Naive B cell (primary cell): ENCODE measurements around the gene ENTHD1. TPM values are rescaled to one million over a fixed set of nuclear protein-coding genes. Genes with fewer than 3 reads are reported as not detected.

Source experiments
- ATAC-seq, 2 donors: fragments of 150-1000 bp; cut with Tn5 transposase; 2 replicates each; pipeline ENCODE4 v1.10.0; 2021; ENCODE audit warnings: low read depth in 2 of 2, mild to moderate bottlenecking in 2 of 2, moderate library complexity in 2 of 2
- DNase-seq: peaks from one replicate; pipeline ENCODE4 v3.0.0; 2022
- H3K27ac Mint-ChIP-seq, 6 donors: one replicate each; pipeline ENCODE4 v1.8.0; 2020 to 2022; ENCODE audit warnings: mild to moderate bottlenecking in 6 of 6, mixed read lengths in 6 of 6, moderate library complexity in 5 of 6, inconsistent platforms in 2 of 6
- H3K27me3 Mint-ChIP-seq, 3 donors: one replicate each; pipeline ENCODE4 v1.8.0; 2021 to 2022; ENCODE audit warnings: mixed read lengths in 3 of 3, mild to moderate bottlenecking in 1 of 3
- H3K36me3 Mint-ChIP-seq, 2 donors: one replicate each; pipeline ENCODE4 v1.8.0; 2020 to 2022; ENCODE audit warnings: mixed read lengths in 2 of 2, inconsistent platforms in 1 of 2, mild to moderate bottlenecking in 1 of 2
- H3K4me1 Mint-ChIP-seq, 3 donors: one replicate each; pipeline ENCODE4 v1.8.0; 2020 to 2022; ENCODE audit warnings: mixed read lengths in 3 of 3, inconsistent platforms in 1 of 3, mild to moderate bottlenecking in 1 of 3, moderate library complexity in 1 of 3
- H3K4me3 Mint-ChIP-seq, 8 donors: one replicate each; pipeline ENCODE4 v1.8.0; 2020 to 2022; ENCODE audit warnings: mild to moderate bottlenecking in 8 of 8, mixed read lengths in 8 of 8, moderate library complexity in 8 of 8, inconsistent platforms in 2 of 8
- H3K9me3 Mint-ChIP-seq, 7 donors: one replicate each; pipeline ENCODE4 v1.8.0; 2020 to 2022; ENCODE audit warnings: mixed read lengths in 7 of 7, mild to moderate bottlenecking in 5 of 7, inconsistent platforms in 2 of 7, moderate library complexity in 1 of 7
- polyA plus RNA-seq, 6 donors: library from polyadenylated mRNA; unstranded; fragments of 300-500 nt; fragmentation: Illumina TruSeq; gene quantifications; one replicate each; pipeline ENCODE4 v1.2.3, GENCODE V29; 2021; ENCODE audit warnings: low read depth in 6 of 6

The ENTHD1 gene
- polyA plus RNA-seq, 6 donors from 2014 or later, result not detected

DNA sequence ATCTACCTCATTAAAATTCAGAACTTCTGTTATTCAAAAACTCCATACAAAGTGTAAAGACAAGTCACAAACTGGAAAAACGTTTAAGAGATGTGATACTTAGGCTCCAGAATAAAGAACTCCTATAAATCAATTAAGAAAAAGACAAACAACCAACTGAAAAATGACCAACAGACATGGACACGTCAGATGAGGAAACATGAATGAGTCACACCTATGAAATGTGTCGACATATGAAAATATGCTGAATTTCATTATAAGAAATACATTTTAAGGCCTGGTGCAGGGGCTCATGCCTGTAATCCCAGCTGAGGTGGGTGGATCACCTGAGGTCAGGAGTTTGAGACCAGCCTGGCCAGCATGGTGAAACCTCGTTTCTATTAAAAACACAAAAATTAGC lies 78.7 kb downstream of the ENTHD1 start:
- no peak for DNase-seq
- Mint-ChIP-seq H3K4me3 (no peak overlapping the region), H3K9me3 (peaks cover 0 to 4% (median 0%) of the 10 kb centered on the region in 7 donors), H3K27ac (no peak overlapping the region), H3K36me3 (no peaks in the 10 kb centered on the region), H3K27me3 (peaks cover 3 to 11% (median 7%) of the 10 kb centered on the region in 3 donors), H3K4me1 (peaks cover 12 to 21% (median 16%) of the 10 kb centered on the region in 3 donors)
- no peak for ATAC-seq

DNA sequence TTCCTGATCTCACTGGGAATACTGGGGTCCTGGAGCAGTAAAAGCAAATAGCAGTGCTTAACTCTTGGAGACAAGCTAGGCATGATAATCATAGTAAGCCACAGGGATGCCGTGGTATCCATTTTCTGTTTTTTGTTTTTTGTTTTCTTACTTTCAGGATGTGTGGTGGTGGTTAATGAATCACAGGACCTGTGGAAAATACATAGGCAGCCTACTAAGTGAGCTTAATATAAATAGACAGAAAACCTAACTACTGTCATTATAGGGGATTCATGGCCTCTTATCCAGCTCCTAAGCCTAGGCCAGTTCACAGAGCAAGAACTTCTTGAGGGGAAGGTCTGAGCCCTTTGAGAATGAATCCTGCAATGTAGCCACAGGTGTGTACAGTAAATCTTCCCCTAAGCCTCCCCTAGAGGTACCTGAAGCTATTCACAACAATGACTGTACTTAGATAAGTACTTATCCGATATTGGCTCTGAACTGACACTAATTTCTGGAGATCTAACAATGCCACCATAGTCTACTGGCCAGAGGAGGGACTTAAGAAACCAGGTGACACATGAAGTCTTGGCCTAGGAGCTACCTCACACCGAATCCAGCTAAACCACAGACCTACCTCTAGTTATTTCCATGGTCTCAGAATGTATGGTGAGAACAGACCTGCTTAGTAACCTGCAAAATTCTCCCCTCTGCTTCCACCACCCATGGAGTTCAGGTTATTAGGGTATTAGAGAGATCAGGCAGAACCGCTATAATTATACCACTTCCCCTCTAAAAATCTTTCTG lies 83.6 kb downstream of the ENTHD1 start:
- H3K27me3 Mint-ChIP-seq, result peaks cover 11 to 30% (median 23%) of the 10 kb centered on the region in 3 donors
- DNase-seq (no peak), ATAC-seq (no peak)
- peaks cover 0 to 15% of the 10 kb centered on the region in 2 donors for H3K36me3 Mint-ChIP-seq
- H3K4me1 Mint-ChIP-seq, result peaks cover 17 to 30% (median 24%) of the 10 kb centered on the region in 3 donors
- H3K27ac Mint-ChIP-seq, result peak overlapping the region in 1 of 6 donors; percentile 40
- H3K9me3 Mint-ChIP-seq, result peaks cover 0 to 8% (median 0%) of the 10 kb centered on the region in 7 donors
- H3K4me3 Mint-ChIP-seq, result no peak overlapping the region

DNA sequence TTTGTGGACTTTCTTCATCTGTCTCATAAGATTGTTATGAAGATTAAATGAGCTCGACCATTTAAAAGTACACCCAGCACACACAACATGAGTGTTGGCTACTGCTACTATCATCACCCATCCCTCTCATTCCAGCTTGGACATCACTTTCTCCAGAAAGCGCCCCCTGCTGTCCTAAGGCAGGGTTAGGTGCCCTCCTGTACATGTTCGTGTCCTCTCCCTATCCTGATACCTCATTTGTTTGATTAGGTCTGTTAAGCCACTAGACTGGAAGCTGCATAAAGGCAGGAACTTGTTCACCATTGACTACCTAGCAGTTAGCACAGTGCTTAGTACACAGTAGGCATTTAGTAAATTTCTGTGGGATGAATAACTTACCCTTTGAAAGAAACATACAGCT lies 85.5 kb downstream of the ENTHD1 start:
- peaks cover 0 to 10% (median 0%) of the 10 kb centered on the region in 7 donors for H3K9me3 Mint-ChIP-seq
- peaks cover 17 to 31% (median 25%) of the 10 kb centered on the region in 3 donors for H3K4me1 Mint-ChIP-seq
- ATAC-seq (no peak), DNase-seq (no peak)
- H3K27ac Mint-ChIP-seq, result no peak overlapping the region
- peaks cover 13 to 46% (median 25%) of the 10 kb centered on the region in 3 donors for H3K27me3 Mint-ChIP-seq
- peaks cover 0 to 31% of the 10 kb centered on the region in 2 donors for H3K36me3 Mint-ChIP-seq
- H3K4me3 Mint-ChIP-seq, result no peak overlapping the region

DNA sequence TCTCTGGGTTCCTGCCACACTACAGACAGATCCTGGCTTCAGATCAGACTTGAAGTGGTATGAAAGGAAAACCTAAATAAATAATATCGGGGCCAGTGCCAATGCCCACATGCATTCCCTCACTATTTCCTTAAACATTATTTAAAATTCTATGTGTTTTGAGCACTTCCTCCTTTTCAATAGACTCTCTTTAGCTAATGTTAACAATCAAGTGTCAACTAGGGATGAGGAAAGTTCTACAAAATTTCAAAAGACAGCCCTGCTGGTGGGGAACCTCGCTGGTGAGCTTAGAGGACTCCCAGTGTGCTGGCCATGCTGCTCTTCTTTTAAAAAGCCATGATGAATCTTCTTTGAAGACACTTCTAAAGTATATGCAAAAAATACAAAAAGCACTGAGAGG lies 87.5 kb downstream of the ENTHD1 start:
- H3K4me1 Mint-ChIP-seq, result peaks cover 18 to 27% (median 25%) of the 10 kb centered on the region in 3 donors

DNA sequence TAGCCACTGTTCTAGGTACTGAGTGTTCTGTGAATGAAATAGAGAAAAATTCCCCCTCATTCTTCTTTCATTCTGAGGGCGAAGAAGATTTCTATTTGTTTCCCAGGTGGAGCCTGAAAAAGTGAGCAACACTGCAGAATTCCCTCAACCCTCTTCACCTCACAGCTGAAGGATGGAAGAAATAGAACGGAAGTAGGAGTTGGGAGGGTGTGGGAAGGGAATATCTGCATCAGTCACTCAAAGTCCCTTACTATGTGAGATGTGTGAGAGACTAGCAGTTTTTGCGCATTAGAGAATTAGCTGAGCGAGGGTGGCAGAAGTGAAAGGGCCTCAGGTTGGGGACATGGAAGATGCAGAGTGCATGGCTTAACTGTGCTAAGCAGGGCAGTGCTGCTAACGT lies 88.4 kb downstream of the ENTHD1 start:
- Mint-ChIP-seq H3K4me3 (peak overlapping the region in 1 of 8 donors; percentile 26), H3K36me3 (peaks cover 0 to 37% of the 10 kb centered on the region in 2 donors), H3K27ac (no peak overlapping the region), H3K4me1 (peaks cover 18 to 27% (median 25%) of the 10 kb centered on the region in 3 donors), H3K27me3 (peaks cover 18 to 52% (median 22%) of the 10 kb centered on the region in 3 donors), H3K9me3 (peaks cover 0 to 10% (median 5%) of the 10 kb centered on the region in 7 donors)
- ATAC-seq (no peak), DNase-seq (no peak)

More for the DNA sequence above, 87.5 kb downstream of the ENTHD1 start:
- DNase-seq (no peak), ATAC-seq (no peak)
- peaks cover 0 to 9% (median 2%) of the 10 kb centered on the region in 7 donors for H3K9me3 Mint-ChIP-seq
- peak overlapping the region in 1 of 6 donors; percentile 61 for H3K27ac Mint-ChIP-seq
- no peak overlapping the region for H3K4me3 Mint-ChIP-seq
- peaks cover 9 to 44% (median 25%) of the 10 kb centered on the region in 3 donors for H3K27me3 Mint-ChIP-seq
- peaks cover 0 to 37% of the 10 kb centered on the region in 2 donors for H3K36me3 Mint-ChIP-seq

DNA sequence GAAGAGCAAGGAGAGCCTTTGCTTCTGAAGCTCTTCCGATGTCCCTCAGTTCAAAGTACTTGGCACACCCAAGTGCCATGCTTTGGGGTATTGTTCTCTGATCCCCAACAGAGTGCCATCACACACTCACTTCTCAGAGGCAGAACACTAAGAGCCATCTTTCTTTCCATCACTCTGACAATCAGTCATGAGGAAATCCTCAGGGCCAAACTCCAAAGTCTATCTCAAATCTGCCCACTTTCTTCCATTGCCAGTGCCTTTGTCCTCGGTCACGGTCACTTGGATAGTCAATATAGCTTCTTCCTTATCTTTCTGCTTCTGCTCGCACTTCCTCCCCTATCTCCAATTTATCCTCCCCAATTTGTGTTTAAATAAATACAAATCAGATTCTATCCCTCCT lies 90.9 kb downstream of the ENTHD1 start:
- Mint-ChIP-seq H3K9me3 (peaks cover 8 to 30% (median 20%) of the 10 kb centered on the region in 7 donors), H3K4me1 (peaks cover 18 to 26% (median 25%) of the 10 kb centered on the region in 3 donors), H3K4me3 (no peak overlapping the region), H3K36me3 (peaks cover 0 to 38% of the 10 kb centered on the region in 2 donors), H3K27ac (no peak overlapping the region), H3K27me3 (peaks cover 13 to 42% (median 19%) of the 10 kb centered on the region in 3 donors)
- ATAC-seq (no peak), DNase-seq (no peak)

DNA sequence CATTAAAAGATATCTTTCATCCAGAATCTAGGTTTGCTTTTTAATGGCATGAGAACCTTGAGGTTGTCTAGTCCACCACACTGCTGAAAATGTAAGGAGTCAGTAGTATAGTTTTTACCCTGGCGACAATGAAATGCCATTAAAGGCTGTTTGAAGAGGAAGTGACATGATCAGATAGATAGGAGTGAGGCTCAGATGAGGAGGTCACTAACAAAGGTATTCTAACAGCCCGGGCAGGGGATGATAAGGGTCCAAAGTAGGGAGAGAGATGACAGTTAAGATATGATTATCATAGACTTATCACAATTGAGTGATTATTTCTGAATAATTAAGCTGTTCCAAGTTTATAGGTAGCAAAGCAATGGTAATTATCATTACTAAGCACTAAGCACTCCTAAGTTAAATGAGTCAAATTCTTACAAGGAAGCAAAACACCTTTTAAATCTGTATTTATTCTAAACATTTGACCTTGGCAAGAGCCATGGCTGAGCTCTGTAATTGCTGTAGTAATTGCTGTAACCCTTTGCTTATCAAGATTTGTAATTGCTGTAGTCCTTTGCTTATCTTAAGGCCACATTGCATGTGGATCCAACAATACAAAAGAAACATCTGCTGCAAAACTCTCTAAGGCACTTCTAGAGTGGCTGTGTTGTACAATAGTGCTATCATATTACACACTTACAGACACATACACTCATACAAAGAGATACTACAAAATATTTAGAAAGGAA lies 92.6 kb downstream of the ENTHD1 start:
- peaks cover 0 to 49% of the 10 kb centered on the region in 2 donors for H3K36me3 Mint-ChIP-seq
- no peak for ATAC-seq

DNA sequence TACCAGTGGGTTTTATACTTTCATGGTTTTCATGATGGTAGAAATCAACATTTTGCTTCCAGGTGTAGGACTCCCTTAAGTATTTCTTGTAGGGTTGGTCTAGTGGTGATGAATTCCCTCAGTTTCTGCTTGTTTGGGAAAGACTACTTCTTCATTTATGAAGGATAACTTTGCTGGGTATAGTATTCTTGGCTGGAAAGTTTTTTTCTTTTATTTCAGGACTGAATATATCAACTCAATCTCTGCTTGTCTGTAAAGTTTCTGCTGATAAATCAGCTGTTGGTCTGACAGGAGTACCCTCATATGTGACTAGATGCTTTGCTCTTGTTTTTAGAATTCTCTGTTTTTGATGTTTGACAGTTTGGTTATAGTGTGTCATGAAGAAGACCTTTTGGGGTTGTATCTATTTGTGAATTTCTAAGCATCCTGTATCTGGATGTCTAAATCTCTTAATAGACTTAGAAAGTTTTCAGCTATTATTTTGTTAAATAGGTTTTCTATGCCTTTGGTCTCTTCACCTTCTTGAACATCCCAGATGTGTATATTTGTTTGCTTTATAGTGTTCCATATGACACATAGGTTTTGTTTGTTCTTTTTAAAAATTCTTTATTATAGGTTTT lies 95.9 kb downstream of the ENTHD1 start:
- H3K27me3 Mint-ChIP-seq, result peaks cover 0 to 25% (median 16%) of the 10 kb centered on the region in 3 donors
- peaks cover 19 to 56% (median 31%) of the 10 kb centered on the region in 7 donors for H3K9me3 Mint-ChIP-seq
- peaks cover 0 to 3% (median 0%) of the 10 kb centered on the region in 3 donors for H3K4me1 Mint-ChIP-seq
- H3K27ac Mint-ChIP-seq, result no peak overlapping the region
- H3K4me3 Mint-ChIP-seq, result no peak overlapping the region
- ATAC-seq, result no peak
- no peak for DNase-seq
- peaks cover 0 to 34% of the 10 kb centered on the region in 2 donors for H3K36me3 Mint-ChIP-seq

More for the DNA sequence above, 92.6 kb downstream of the ENTHD1 start:
- H3K9me3 Mint-ChIP-seq, result peaks cover 18 to 48% (median 32%) of the 10 kb centered on the region in 7 donors
- no peak for DNase-seq
- H3K4me3 Mint-ChIP-seq, result no peak overlapping the region
- peaks cover 10 to 14% (median 10%) of the 10 kb centered on the region in 3 donors for H3K4me1 Mint-ChIP-seq
- H3K27ac Mint-ChIP-seq, result no peak overlapping the region
- peaks cover 6 to 42% (median 27%) of the 10 kb centered on the region in 3 donors for H3K27me3 Mint-ChIP-seq

DNA sequence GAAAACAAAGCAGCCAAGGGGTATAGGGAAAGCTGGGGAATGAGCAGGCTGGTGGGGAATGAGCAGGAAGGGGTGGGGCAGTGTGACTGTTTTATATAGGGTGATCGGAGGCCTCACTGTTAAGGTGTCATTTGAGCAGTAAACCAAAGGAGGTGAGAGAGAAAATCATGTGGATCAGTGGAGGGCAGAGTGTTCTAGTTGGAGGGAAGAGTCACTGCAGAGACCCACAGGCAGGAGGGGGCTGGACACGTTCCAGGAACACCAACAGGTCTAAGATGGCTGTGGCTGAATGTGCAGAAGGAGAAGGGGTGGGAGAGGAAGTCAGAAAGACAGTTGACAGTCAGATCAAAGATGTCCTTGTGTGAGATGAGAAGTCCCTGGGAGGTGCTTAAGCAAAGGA lies 103.8 kb downstream of the ENTHD1 start:
- Mint-ChIP-seq H3K27ac (no peak overlapping the region), H3K9me3 (peaks cover 0 to 9% (median under 1%) of the 10 kb centered on the region in 7 donors), H3K4me1 (no peaks in the 10 kb centered on the region), H3K36me3 (no peaks in the 10 kb centered on the region), H3K27me3 (peaks cover 0 to 5% (median 0%) of the 10 kb centered on the region in 3 donors), H3K4me3 (no peak overlapping the region)
- ATAC-seq (no peak), DNase-seq (no peak)

DNA sequence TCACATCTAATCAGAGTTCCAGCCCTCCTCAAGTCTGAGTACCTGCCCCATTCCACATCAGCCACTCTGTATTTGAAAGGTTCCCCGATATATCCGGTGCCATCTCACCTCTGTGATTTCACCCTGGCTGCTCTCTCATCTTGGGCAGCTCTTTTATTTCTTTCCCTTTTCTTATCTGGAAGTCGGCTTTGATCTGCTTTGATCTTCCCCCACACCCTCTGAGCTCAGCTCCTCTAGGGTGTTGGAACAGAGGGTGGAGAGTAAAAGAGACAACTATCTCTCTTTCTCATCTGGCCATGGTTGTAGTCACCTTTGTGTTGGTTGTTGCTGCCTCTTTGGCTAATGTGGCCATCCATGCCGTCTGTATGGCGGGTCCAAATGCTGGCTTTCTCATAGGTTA lies 108.3 kb downstream of the ENTHD1 start:
- Mint-ChIP-seq H3K27ac (no peak overlapping the region), H3K4me3 (no peak overlapping the region), H3K36me3 (no peaks in the 10 kb centered on the region), H3K4me1 (no peaks in the 10 kb centered on the region), H3K27me3 (no peaks in the 10 kb centered on the region), H3K9me3 (no peaks in the 10 kb centered on the region)
- DNase-seq (no peak), ATAC-seq (no peak)

DNA sequence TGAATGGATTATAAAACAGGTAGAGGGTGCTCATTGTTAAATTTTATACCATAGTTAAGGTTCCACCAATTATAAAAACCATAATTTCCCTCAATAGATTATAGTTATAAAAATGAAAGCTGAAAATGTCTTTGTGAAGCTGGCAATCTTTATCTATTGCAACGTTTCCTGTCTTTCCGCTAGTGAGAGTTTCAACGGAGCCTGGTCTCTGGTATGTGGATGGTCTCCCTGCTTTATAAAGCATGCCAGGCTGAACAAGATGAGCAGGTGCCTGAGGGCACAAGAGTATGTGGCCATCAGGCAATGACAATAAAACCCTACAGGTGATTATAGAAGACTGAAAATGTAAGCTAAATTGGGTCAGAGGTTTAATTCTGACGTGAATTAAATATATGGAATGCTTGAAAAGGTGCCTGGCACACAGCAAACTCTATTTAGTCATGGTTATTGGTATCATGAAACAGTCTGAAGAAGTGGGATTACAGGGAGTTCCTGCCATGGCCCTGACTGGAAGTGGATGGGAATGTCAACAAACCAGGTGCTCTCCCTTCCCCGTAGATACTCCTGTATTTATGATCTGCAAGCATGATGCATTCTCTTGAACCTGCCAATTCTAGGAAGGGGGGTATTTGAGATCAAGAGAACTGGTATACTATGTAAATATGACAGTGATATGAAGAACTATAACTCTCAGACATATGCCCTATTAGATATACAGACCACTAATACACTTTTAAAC lies 115.7 kb downstream of the ENTHD1 start:
- H3K27ac Mint-ChIP-seq, result no peak overlapping the region
- H3K4me3 Mint-ChIP-seq, result peak overlapping the region in 1 of 8 donors; percentile 16
- no peak for DNase-seq

DNA sequence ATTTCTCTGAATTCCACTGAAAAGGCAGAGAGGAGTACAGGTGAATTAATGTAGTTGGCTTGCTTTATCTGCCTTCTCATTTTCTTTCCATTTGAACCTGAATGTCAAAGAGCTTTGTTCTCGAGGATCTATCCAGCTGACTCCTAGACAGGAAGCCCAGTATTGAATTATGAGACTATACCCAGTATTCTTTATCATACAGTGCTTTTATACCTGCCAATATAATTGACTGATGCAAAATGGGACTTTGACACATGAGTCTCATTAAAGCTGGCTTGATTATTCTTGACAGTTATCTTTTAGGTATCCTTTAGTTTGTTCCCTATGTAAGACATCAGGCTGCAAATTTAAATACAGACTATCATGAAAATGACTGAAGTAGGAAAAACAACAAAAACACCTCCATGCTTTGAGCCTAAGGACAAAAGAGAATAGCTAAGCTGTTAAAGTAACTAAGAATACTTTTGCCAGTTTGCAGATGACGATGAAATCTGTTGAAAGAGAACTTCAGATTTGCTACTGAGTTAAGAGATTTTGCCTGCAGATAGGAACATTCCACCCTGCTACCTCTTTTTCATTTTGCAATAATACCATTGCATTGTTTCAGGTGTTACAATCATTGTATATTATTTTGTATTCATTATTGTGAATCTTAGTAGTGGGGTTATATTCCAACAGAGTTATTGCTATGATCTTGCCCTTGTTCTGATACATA lies 117.1 kb downstream of the ENTHD1 start:
- DNase-seq (no peak), ATAC-seq (no peak)
- Mint-ChIP-seq H3K4me1 (peaks cover 14 to 24% (median 24%) of the 10 kb centered on the region in 3 donors), H3K27me3 (no peaks in the 10 kb centered on the region), H3K4me3 (no peak overlapping the region), H3K27ac (no peak overlapping the region), H3K36me3 (peaks cover 0 to 2% of the 10 kb centered on the region in 2 donors), H3K9me3 (peaks cover 0 to 5% (median 4%) of the 10 kb centered on the region in 7 donors)

More for the DNA sequence above, 115.7 kb downstream of the ENTHD1 start:
- no peak for ATAC-seq
- Mint-ChIP-seq H3K9me3 (peaks cover 0 to 2% (median 0%) of the 10 kb centered on the region in 7 donors), H3K27me3 (no peaks in the 10 kb centered on the region), H3K36me3 (no peaks in the 10 kb centered on the region), H3K4me1 (peaks cover 14 to 24% (median 22%) of the 10 kb centered on the region in 3 donors)
